Testis (tissue), 2 donors: ENCODE measurements around the gene GRAP.
"Not testable (repeated sequence)": the region's sequence is repeated elsewhere in the genome, so short reads cannot be mapped to it uniquely, and the experiment has no call there.

Source experiments
- POLR2A ChIP-seq: fragments of 450-650 bp; IDR thresholded peaks from one replicate; pipeline ENCODE4 v1.6.1; 2017; ENCODE audit warnings: antibody characterized with exemption, mild to moderate bottlenecking, moderate library complexity
- TF ChIP-seq, protein P1 (sequence below), 3 experiments: fragments of 450-650 bp in 2 of 3; fragments of 200-600 bp in 1 of 3; sonication (generic) in 1 of 3; IDR thresholded peaks; one replicate each; pipeline ENCODE4 v1.5.1; 2016 to 2019; ENCODE audit warnings: antibody characterized with exemption in 3 of 3, mild to moderate bottlenecking in 2 of 3, moderate library complexity in 1 of 3

DNA sequence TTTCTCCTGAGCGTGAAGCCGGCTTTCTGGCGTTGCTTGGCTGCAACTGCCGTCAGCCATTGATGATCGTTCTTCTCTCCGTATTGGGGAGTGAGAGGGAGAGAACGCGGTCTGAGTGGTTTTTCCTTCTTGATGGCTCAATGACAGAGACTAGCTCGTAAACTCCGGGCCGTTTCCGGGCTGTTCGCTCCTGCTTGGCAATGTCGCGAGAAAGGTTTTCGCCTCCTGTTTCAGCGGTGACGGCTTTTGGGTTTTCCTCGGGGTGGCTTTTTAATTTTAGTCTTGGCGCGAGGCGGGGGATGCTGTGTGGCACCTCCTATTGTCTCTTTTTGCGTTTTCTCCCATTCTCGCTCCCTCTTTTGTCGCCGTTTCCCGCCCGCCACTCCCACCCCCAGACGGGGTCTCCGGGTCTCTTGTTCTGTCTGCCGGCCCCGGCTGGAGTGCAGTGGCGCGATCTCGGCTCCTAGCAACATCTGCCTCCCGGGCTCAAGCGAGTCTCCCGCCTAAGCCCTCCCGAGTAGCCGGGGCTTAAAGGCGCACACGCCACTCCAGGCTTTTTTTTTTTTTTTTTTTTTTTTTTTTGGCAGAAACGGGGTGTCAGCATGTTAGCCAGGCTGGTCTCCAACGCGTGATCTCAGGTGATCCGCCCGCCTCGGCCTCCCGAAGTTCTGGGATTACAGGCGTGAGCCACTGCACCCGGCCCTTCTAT, 15.4 kb upstream of the GRAP start:
- TF ChIP-seq, protein P1, sequence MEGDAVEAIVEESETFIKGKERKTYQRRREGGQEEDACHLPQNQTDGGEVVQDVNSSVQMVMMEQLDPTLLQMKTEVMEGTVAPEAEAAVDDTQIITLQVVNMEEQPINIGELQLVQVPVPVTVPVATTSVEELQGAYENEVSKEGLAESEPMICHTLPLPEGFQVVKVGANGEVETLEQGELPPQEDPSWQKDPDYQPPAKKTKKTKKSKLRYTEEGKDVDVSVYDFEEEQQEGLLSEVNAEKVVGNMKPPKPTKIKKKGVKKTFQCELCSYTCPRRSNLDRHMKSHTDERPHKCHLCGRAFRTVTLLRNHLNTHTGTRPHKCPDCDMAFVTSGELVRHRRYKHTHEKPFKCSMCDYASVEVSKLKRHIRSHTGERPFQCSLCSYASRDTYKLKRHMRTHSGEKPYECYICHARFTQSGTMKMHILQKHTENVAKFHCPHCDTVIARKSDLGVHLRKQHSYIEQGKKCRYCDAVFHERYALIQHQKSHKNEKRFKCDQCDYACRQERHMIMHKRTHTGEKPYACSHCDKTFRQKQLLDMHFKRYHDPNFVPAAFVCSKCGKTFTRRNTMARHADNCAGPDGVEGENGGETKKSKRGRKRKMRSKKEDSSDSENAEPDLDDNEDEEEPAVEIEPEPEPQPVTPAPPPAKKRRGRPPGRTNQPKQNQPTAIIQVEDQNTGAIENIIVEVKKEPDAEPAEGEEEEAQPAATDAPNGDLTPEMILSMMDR (IDR thresholded peaks at IDR 0.05): not testable (repeated sequence)
- TF ChIP-seq POLR2A: not testable (repeated sequence)
